BJ (cell line): ENCODE measurements around the gene KLHDC10. TPM values are rescaled to one million over a fixed set of nuclear protein-coding genes. Genes with fewer than 3 reads are reported as not detected.

Experiments used
- CTCF ChIA-PET: fragments of 350-600 bp; formaldehyde crosslinking; extraction: SDS; loops from one replicate; lab custom pipeline; 2021; ENCODE audit warnings: antibody characterized with exemption, inconsistent platforms; lab: Yijun Ruan, JAX
- POLR2A ChIA-PET: fragments of 300-600 bp; sonication (Branson Sonifier 250); formaldehyde crosslinking; extraction: SDS; loops from one replicate; lab custom pipeline; 2021; ENCODE audit warnings: antibody characterized with exemption; lab: Charles Lee
- DNase-seq: peaks from one replicate; pipeline ENCODE4 v3.0.0-alpha.2; 2011; ENCODE audit warnings: low read depth
- H3K27me3 ChIP-seq: 2 replicates; pipeline ENCODE4 v1.6.0; 2011; ENCODE audit warnings: low read length; ENCODE audit not compliant: control insufficient read depth, insufficient read depth
- H3K36me3 ChIP-seq: 2 replicates; pipeline ENCODE4 v1.5.1; 2011; ENCODE audit warnings: low read length; ENCODE audit not compliant: control insufficient read depth, insufficient read depth
- H3K4me3 ChIP-seq: 2 replicates; pipeline ENCODE4 v1.5.1; 2011; ENCODE audit warnings: low read depth, mild to moderate bottlenecking, control low read depth, low read length
- CTCF ChIP-seq: IDR thresholded peaks from 2 replicates; pipeline ENCODE4 v1.5.1; 2011; ENCODE audit warnings: low read depth, mild to moderate bottlenecking, control low read depth, inconsistent platforms, low read length, moderate library complexity; ENCODE audit not compliant: insufficient read depth
- polyA plus RNA-seq: library from polyadenylated mRNA; depleted of rRNA; stranded (reverse); fragments of >200 nt; gene quantifications from 2 replicates; pipeline ENCODE4 v1.2.3, GENCODE V29; 2011

KLHDC10 gene
- polyA plus RNA-seq, 1 experiment = 15.9 TPM

GRCh38 chr7:130096243-130096827, 26.0 kb downstream of the KLHDC10 start:
- peak; percentile 33; the same call in 1 of the 2 replicates for TF ChIP-seq CTCF
- no peak for DNase-seq
- ChIA-PET POLR2A (no interaction called here), CTCF (interaction anchor here (0.7 to 2.1 kb wide), 7 partner anchors 9 to 626 kb away, joined by 3 to 7 read pairs (median 5); no protein-coding TSS in a partner anchor)
- Histone ChIP-seq H3K36me3 (no peaks in the 10 kb centered on the region), H3K27me3 (no peaks in the 10 kb centered on the region), H3K4me3 (no peak overlapping the region)

- Histone ChIP-seq H3K36me3 (no peaks in the 10 kb centered on the region), H3K4me3 (no peak overlapping the region), H3K27me3 (no peaks in the 10 kb centered on the region)
- TF ChIP-seq CTCF = no peak
- no peak for DNase-seq
- CTCF ChIA-PET = no interaction called here
- POLR2A ChIA-PET = no interaction called here
Measured at GRCh38 chr7:130099331-130099730, 29.0 kb downstream of the KLHDC10 start.

- ChIA-PET CTCF (interaction anchor here (0.7 kb wide), 1 partner anchor 122 kb away, joined by 3 read pairs; no protein-coding TSS in a partner anchor), POLR2A (no interaction called here)
- Histone ChIP-seq H3K4me3 (no peak overlapping the region), H3K36me3 (no peaks in the 10 kb centered on the region), H3K27me3 (no peaks in the 10 kb centered on the region)
- no peak for DNase-seq
- TF ChIP-seq CTCF = no peak
Measured at GRCh38 chr7:130102588-130102987, 32.3 kb downstream of the KLHDC10 start.

DNA sequence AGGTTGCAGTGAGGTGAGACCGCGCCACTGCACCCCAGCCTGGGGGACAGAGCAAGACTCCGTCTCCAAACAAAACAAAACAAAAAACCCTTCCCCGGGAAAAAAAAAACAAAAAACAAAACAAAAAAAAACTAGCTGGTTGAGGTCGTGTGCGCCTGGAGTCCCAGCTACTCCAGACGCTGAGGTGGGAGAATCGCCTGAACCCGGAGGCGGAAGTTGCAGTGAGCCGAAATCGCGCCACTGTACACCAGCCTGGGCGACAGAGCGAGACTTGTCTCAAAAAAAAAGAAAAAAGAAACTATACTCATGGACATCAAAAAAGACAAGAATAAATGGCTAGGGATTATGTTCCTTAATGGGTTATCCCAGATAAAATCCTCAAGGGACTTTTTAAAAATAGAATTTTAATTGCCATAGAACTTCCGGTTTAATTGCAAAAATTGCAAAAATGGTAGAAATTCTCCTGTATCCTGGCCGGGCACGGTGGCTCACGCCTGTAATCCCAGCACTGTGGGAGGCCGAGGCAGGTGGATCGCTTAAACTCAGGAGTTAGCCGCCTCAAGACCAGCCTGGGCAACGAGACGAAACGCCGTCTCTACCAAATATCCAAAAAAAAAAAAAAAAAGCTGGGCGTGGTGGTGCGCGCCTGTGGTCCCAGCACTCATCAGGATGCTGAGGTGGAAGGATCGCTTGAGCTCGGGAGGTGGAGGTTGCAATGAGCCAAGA, 37.8 kb downstream of the KLHDC10 start:
- TF ChIP-seq CTCF = no peak

DNA sequence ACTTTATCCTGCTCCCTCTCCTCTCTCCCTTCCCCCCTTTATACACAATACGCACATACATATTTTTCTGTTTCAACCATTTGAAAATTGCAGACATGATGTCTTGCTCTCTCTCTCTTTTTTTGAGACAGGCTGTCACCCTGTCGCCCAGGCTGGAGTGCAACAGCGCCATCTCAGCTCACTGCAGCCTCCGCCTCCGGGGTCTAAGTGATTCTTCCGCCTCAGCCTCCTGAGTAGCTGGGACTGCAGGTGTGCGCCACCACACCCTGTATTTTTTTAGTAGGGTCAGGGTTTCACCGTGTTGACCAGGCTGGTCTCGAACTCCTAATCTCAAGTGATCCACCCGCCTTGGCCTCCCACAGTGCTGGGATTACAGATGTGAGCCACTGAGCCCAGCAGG, 38.5 kb downstream of the KLHDC10 start:
- Histone ChIP-seq H3K4me3 (no peak overlapping the region), H3K27me3 (no peaks in the 10 kb centered on the region), H3K36me3 (no peaks in the 10 kb centered on the region)
- no peak for TF ChIP-seq CTCF
- DNase-seq = no peak
- CTCF ChIA-PET = no interaction called here
- POLR2A ChIA-PET = no interaction called here

More for the DNA sequence above, 37.8 kb downstream of the KLHDC10 start:
- CTCF ChIA-PET = no interaction called here
- Histone ChIP-seq H3K4me3 (no peak overlapping the region), H3K36me3 (no peaks in the 10 kb centered on the region), H3K27me3 (no peaks in the 10 kb centered on the region)
- POLR2A ChIA-PET = no interaction called here
- DNase-seq = no peak
